ENCODE results near the gene DIAPH1. TPM values are rescaled to one million over a fixed set of nuclear protein-coding genes. Genes with fewer than 3 reads are reported as not detected.

Gene DIAPH1
- total RNA-seq, 3 donors from 2014 or later, result 53.3 to 87.7 (median 82.7) TPM

DNA sequence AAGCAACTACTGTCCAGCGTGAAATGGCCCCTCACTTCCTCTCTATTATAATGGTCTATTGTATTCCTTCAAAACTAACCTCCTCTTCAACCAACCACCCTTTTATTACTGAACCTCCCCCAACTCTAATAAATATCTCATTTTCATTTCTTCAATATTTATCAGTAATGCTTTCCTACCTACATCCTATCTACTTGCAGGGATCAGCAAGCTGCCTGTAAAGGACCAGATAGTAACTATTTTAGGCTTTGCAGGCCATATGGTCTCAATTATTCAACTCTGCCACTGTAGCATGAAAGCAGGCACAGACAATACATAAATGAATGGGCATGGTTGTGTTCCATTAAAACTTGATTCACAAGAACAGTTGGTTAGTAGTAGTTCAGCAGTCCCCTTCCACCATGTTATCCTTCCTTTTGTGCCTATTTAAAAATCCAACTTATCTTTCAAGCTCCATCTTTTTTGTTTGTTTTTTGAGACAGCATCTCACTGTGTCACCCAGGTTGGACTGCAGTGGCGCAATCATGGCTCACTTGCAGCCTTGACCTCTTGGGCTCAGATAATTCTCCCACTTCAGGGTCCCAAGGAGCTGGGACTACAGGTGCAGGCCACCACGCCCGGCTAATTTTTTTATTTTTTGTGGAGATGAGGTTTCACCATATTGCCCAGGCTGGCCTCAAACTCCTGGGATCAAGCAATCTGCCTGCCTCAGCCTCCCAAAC, 84.1 kb downstream of the DIAPH1 start:
- Histone ChIP-seq H3K4me1 (ENCODE audit: low read depth) (no peaks in the 10 kb centered on the region), H3K36me3 (ENCODE audit: low read depth) (no peaks in the 10 kb centered on the region), H3K9me3 (no peaks in the 10 kb centered on the region), H3K4me3 (no peak overlapping the region)
- no peak for TF ChIP-seq CTCF (IDR thresholded peaks at IDR 0.05)
- ATAC-seq (no peak), DNase-seq (no peak)
- intact Hi-C loops (cut with DNase I, micrococcal nuclease), result no loop called here

DNA sequence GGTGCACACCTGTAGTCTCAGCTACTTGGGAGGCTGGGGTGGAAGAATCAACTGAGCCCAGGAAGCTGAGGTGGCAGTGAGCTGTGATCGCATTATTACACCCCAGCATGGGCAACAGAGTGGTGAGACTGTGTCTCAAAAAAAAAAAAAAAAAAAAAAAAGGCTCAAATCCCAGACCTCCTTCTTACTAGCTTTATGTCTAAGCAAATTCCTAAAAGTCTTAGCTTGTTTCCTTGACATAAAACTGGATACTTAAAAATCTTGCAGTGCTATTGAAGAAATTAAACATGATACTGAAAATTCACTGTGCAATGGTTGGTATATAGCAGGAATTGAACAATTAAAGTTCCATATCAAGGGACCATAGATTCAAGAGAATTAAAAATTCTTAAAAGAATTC, 84.9 kb downstream of the DIAPH1 start:
- no peaks in the 10 kb centered on the region for H3K36me3 ChIP-seq (ENCODE audit: low read depth)
- no peaks in the 10 kb centered on the region for H3K9me3 ChIP-seq
- H3K4me3 ChIP-seq, result no peak overlapping the region
- ATAC-seq, result no peak
- no peaks in the 10 kb centered on the region for H3K4me1 ChIP-seq (ENCODE audit: low read depth)
- no peak for TF ChIP-seq CTCF (IDR thresholded peaks at IDR 0.05)
- no peak for DNase-seq
- intact Hi-C loops (cut with DNase I, micrococcal nuclease), result no loop called here

GRCh38 chr5:141532726-141533125, 86.1 kb downstream of the DIAPH1 start:
- Histone ChIP-seq H3K36me3 (ENCODE audit: low read depth) (no peaks in the 10 kb centered on the region), H3K4me3 (no peak overlapping the region), H3K4me1 (ENCODE audit: low read depth) (no peaks in the 10 kb centered on the region), H3K9me3 (no peaks in the 10 kb centered on the region)
- no peak for ATAC-seq
- TF ChIP-seq CTCF (IDR thresholded peaks at IDR 0.05), result no peak
- DNase-seq, result no peak
- intact Hi-C loops (cut with DNase I, micrococcal nuclease), result no loop called here

DNA sequence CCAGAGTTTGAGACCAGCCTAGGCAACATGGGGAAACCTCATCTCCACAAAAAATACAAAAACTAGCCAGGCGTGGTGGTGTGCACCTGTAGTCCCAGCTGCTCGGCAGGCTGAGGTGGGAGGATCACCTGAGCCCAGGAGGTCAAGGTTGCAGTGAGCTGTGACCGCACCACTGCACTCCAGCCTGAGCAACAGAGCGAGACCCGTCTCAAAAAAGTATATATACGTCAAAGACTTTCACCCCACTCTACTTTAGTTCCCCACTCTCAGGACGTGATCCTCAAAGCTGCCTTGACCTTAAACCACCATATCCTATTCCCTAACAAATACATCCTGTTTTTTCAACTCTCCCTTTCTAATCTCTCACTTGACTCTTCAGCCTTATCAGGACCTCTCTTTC, 88.9 kb downstream of the DIAPH1 start:
- TF ChIP-seq CTCF (IDR thresholded peaks at IDR 0.05), result no peak
- H3K4me1 ChIP-seq (ENCODE audit: low read depth), result peaks cover 12% of the 10 kb centered on the region
- ATAC-seq, result no peak
- H3K4me3 ChIP-seq, result no peak overlapping the region
- H3K9me3 ChIP-seq, result no peaks in the 10 kb centered on the region
- H3K36me3 ChIP-seq (ENCODE audit: low read depth), result no peaks in the 10 kb centered on the region
- DNase-seq, result no peak
- intact Hi-C loops (cut with DNase I, micrococcal nuclease), result no loop called here

- Histone ChIP-seq H3K4me1 (ENCODE audit: low read depth) (peaks cover 16% of the 10 kb centered on the region), H3K9me3 (no peaks in the 10 kb centered on the region), H3K36me3 (ENCODE audit: low read depth) (no peaks in the 10 kb centered on the region), H3K4me3 (no peak overlapping the region)
- no peak for ATAC-seq
- no peak for TF ChIP-seq CTCF (IDR thresholded peaks at IDR 0.05)
- intact Hi-C loops (cut with DNase I, micrococcal nuclease), result no loop called here
- no peak for DNase-seq
Measured at GRCh38 chr5:141529002-141529401, 89.8 kb downstream of the DIAPH1 start.
